ENCODE measurements around the gene CYFIP1.

Gene CYFIP1

GRCh38 chr15:22868928-22869327 lies 111.2 kb downstream of the CYFIP1 start:
- DNase-seq (ENCODE audit: low spot score), result no peak

GRCh38 chr15:22868495-22868894 lies 111.7 kb downstream of the CYFIP1 start:
- DNase-seq (ENCODE audit: low spot score), result no peak

- no peak for DNase-seq (ENCODE audit: low spot score)
Observed at GRCh38 chr15:22867886-22868285, 112.3 kb downstream of the CYFIP1 start.

- no peak for DNase-seq (ENCODE audit: low spot score)
Observed at GRCh38 chr15:22866079-22866478, 114.1 kb downstream of the CYFIP1 start.

GRCh38 chr15:22863356-22863755 lies 116.8 kb downstream of the CYFIP1 start:
- DNase-seq (ENCODE audit: low spot score), result no peak

- peak; percentile 57 for DNase-seq (ENCODE audit: low spot score)
Observed at GRCh38 chr15:22861161-22861560, 119.0 kb downstream of the CYFIP1 start.

- DNase-seq (ENCODE audit: low spot score), result no peak
Observed at GRCh38 chr15:22856659-22857058, 123.5 kb downstream of the CYFIP1 start.

- DNase-seq (ENCODE audit: low spot score), result no peak
Observed at GRCh38 chr15:22855791-22856190, 124.4 kb downstream of the CYFIP1 start.

- DNase-seq (ENCODE audit: low spot score), result no peak
Observed at GRCh38 chr15:22851513-22851912, 128.7 kb downstream of the CYFIP1 start.

GRCh38 chr15:22850055-22850454 lies 130.1 kb downstream of the CYFIP1 start:
- no peak for DNase-seq (ENCODE audit: low spot score)

GRCh38 chr15:22846073-22846472 lies 134.1 kb downstream of the CYFIP1 start:
- no peak for DNase-seq (ENCODE audit: low spot score)

GRCh38 chr15:22845289-22845900 lies 134.8 kb downstream of the CYFIP1 start:
- no peak for DNase-seq (ENCODE audit: low spot score)

GRCh38 chr15:22844421-22845288 lies 135.5 kb downstream of the CYFIP1 start:
- no peak for DNase-seq (ENCODE audit: low spot score)

GRCh38 chr15:22839046-22839695 lies 141.0 kb downstream of the CYFIP1 start:
- peak; percentile 53 for DNase-seq (ENCODE audit: low spot score)

GRCh38 chr15:22838292-22839042 lies 141.7 kb downstream of the CYFIP1 start, which contains the start of gene NIPA2:
NIPA2 (plus strand) TSS chr15:22838666; CDS start chr15:22851732, 13,066 bp downstream.
- peak; percentile 96 for DNase-seq (ENCODE audit: low spot score)

- DNase-seq (ENCODE audit: low spot score), result no peak
Observed at GRCh38 chr15:22831473-22831872, 148.7 kb downstream of the CYFIP1 start.

- DNase-seq (ENCODE audit: low spot score), result no peak
Observed at GRCh38 chr15:22827125-22827524, 153.0 kb downstream of the CYFIP1 start.

- DNase-seq (ENCODE audit: low spot score), result no peak
Observed at GRCh38 chr15:22823495-22824128, 156.6 kb downstream of the CYFIP1 start.

- DNase-seq (ENCODE audit: low spot score), result no peak
Observed at GRCh38 chr15:22819651-22820050, 160.5 kb downstream of the CYFIP1 start.
